Ammon's horn (tissue), 1 donor: ENCODE results near the gene ADGRL3.

Experiments used
- DNase-seq: peaks from one replicate; pipeline ENCODE4 v3.0.0-alpha.2; 2016; ENCODE audit warnings: low spot score

ADGRL3 gene

DNA sequence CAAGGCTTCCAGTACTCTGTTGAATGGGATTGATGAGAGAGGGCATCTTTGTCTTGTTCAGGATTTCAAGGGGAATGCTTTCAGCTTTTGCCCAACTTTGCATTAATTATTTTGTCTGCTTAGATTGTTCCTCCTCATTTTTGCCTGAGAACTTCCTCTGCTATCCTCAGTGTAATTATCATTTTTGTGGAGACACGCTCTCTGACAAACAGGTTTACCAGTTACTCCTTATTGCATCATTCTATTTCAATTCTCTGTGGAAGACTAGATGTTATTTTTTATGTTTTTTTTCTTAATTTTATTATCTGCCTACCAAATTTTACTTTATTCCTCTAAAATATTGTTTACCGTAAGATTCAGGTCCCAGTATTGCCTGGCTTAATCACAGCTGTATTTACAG, 349.2 kb downstream of the ADGRL3 start:
- DNase-seq = no peak

DNA sequence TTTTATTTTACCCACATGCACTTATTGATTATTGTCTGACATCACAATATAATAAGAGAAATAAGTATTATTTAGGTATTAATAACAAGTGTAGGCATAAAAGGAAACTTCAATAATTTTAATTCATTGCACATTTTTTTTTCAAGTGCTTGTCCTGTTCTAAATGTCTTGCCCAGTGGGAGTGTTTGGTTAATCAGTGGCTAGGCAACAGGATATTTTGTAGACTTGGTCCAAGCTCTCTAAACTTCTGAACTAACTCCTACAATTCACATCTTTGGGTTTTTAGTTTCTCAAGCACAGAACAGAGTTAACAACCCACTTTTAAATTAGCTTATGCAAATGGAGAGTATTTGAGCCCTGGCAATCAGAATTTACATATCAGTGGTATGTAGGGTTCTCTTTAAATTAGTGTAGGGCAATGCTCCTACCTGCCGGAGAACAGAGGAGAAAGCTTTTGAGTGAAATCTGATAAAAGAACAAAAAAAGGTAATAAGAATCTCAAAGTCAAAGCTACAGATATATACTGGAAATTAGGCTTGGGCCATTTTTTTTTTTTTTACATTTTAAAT, 353.5 kb downstream of the ADGRL3 start:
- DNase-seq = no peak

DNA sequence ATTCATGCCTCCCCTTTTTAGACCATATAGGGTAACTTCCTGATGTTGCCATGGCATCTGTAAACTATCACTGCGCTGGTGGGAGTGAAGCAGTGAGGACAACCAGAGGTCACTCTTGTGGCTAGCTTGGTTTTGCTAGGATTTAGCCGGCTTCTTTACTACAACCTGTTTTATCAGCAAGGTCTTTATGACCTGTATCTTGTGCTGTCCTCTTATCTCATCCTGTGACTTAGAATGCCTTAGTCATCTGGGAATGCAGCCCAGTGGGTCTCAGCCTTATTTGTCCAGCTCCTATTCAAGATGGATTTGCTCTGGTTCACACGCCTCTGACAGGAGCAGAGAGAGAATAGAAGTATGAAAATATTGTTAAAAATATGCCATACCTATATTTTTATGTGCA, 355.7 kb downstream of the ADGRL3 start:
- DNase-seq = no peak

DNA sequence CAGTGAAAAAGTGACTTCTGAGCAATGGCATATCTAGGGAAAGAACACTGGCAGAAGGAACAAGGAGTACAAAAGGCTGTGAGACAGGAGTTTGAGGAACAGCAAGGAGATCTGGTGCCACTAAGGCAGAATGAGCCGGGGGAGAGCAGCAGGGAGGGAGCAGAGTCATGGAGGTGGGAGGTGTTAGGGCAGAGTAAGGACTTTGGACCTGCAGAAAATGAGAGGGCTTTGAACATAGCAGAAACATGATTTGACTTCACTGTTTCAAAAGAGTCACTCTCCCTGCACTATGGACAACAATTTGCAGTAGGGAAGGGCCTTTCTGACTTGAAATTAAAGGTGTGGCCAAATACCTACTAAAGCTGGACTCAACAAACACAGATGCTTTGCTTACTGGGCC, 356.2 kb downstream of the ADGRL3 start:
- DNase-seq = no peak

DNA sequence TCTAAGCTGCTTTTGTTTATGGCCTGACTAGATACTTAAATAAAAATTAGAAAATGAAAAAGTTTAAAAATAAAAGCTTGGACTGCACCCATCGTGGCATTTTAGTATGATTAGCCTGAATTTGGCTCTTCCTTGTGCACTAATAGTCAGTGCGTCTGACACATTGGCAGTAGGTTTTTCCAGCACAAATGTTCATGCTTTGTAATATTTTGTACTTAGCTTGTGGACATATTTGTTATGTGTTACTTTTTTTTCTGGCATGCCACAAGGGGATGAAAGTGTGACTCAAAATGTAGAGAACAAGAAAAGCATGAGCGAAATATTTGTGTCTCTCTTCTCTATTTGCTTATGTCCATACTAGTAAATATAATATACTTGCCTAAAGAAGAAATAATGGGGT, 359.3 kb downstream of the ADGRL3 start:
- peak; percentile 28 for DNase-seq

DNA sequence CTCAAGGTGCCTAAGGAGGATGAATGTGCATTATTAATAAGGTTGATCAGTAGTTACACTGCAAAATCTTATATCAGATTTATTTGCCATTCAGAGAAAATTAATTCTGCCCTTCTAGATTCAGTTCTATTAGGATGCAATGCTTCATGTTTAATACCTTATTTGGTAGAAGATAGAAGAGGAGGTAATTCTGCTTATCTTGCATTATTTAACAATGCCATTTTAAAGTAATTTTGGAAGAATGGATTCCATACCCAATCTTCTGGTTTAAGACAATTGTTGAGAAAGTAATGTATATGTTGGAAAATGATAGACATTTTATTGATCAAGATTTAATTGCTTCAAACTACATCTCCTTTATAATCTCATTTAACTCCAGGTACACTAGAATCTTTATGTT, 360.9 kb downstream of the ADGRL3 start:
- DNase-seq = no peak

DNA sequence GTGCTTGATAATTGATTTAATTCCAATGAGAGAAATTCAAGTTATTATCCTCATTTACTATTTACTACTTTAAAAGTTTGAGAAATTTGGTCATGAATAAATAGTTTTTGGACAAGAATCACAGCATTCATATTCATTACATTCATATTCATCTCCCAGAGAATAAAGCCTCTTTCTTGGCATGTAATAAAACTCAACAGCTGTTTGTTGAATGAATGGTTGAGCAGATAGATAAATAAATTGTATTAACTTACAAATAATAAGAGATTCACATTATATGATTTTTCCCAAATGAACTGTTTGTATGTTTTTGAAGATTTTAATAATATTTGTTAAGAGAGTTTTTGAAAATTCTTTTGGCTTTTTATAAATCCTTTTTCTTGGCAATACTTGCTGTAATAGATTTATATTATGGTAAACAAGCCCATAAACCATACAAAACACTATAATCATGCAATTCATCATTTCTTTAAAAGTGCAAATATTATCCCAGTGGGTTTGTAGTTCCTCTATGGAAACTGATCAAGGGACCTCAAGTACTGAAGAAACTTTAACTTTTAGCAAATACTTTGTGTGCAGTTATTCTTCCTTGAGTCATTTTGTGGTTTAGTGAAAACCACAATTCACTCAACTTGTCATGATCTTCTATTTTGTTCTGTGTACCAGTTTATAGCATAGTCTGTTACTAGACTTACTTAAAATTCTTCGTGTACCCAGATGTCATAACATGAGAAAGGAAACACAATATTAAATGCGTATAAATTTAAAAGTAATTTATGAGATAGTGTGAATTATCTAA, 371.8 kb downstream of the ADGRL3 start:
- no peak for DNase-seq

DNA sequence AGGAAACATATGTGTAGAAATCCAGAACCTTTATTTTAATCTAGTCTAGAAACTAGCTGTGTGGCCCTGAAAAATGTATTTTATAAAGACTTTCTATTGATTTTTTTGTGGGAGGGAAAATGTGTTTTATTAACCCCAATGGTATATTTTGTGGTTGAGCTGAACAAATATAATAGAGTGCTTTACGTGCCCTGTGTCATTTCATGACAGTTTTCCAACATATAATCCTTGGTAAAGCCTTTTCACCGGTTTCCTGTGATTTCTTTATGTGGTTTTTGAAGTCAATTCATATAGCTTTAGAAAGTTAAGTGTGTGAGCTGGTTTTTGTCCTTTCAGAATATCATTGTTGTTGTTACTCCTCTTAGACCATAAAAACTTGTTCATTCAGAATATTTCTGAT, 375.7 kb downstream of the ADGRL3 start:
- DNase-seq = no peak

DNA sequence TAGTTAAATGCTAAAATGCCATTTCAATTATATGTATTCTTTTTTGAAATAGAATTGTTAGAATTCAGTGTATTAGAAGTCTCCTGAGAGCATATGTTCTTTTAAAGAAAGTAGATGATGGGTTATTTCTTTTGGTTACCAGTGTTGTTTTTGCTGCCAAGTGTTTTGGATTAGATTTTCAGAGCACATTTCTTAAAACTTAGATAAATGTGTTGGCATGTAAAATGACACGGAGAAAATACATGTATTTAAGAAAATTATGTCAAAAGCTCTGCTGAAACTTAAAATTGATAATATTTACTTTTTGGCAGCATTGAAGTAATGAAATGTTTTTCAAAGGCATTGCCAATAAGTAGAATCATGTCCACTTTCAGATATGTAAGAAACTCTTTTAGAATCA, 379.7 kb downstream of the ADGRL3 start:
- no peak for DNase-seq

DNA sequence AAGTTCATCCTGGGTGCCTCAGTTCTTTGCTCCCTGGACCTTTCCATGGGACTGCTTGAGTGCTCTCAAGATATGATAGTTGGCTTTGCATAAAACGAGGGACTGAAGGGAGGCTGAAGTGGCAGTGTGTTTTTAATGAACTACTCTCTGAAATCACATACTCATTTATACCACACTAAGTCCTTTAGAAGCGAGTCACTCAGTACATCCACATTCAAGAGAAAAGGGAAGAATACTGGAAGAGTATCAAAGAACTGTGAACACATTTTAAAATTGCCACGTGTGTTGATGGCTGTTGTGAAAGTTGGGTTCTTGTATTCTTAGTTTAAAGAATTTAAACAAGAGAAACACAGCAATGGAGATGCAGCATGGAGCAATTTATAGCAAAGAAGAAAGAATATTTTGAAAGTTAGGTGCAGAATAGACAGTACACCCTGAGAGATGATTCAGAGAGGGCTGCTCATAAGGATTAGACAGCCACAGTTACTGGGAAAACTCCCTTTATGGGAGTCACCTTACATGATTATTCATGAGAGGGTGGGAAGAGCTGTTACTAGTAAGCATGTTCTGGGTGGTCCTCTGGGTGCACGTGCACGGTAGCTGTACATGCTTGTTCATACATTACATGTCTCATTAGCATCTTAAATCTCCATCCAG, 380.7 kb downstream of the ADGRL3 start:
- DNase-seq = no peak

DNA sequence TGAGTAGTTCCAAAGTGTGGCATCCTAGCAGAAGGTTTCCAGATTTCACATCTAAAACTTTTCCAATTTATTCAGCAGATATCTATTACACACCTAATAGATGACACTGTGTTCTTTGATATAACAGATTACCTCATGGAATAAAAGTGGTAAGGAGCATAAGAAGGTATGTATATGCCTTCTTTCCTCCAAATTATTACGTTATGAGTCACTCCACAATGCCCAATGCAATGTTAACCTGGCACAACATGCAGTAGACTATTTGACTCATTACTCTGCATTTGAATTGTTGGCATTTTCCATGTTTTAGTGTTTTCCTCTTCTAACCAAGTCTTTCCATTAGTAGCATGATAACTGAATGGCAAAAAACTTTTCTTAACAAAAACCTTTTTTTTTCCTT, 383.6 kb downstream of the ADGRL3 start:
- no peak for DNase-seq

DNA sequence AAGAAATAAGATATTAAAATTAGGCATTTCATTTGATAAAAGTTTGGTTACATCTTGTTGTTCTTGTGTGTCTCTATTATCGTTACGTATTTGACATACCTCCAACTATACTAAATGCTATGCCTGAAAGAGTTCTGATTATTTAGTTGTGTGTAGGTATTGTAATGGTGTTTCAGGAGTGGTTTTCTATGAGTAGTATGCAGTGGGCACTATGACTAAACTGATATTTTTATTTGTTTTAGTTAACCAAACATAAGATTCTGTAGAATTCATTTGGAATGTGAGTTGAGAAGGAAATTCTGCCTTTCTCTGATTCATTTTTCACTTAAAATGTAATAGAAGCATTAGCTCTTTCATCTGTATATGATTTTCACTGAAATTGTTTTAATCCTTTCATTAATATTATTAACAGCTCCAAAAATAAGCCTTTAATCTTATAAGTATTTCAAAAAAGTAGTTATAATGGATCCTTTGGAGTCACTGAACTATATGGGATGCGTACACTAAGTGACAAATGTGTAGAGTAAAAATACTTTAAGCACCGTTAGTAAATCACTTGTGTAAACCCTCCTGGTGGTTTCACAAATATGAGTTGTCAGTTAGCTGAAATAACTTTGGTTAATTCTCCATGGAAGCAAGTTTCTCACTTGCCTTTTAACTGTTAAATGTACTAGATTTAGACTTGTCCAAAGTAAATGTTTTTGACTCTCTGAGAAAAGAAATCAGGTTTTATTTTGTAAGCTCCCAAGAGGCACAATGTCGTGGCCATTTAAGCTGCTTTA, 388.7 kb downstream of the ADGRL3 start:
- DNase-seq = no peak

DNA sequence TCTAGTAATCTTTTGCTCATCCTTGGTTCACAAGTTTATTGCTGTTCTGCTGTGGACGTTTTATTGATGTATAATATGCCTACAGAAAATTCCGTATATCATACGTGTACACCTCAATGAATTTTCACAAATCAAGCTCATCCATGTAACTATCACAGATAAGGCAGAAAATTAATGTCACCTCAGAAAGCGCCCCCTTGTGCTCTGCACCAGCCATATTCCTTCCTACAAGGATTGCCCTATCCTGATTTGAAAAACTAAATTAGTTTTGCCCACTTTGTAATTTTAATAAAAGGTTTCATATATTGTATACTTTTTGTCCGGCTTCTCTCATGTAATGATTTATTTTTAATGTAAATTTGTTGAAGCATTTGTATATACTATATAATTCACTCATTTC, 390.8 kb downstream of the ADGRL3 start:
- no peak for DNase-seq

DNA sequence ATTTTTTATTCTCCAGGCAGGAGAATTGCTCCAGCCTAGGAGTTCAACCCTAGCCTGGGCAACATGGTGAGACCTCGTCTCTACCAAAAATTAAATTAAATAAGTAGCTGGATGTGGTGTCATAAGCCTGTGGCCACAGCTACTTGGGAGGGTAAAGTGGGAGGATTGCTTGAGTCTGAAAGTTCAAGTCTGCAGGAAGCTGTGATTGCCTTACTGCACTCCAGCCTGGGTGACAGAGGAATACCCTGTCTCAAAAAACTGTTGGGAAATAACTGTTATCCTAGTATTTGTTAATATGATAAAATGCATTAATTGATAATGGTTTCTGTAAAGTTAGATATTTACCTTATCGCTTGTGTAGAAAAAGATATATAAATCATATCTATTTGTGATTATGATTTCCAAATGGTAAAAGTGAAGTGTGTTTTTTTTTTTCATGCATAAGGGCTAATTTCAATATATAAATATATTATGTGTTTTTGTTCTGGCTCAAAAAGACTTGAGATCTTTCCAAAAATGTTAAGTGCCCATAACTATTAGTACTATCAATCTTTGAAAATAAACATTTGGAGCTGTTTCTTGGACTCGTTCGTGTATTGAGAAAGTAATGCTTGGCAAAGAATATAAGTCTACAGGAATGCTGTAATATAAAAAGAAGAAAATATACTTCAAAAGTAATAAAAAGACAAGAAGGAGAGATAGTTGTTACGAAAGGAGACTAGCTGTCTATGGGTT, 396.6 kb downstream of the ADGRL3 start:
- DNase-seq = no peak

DNA sequence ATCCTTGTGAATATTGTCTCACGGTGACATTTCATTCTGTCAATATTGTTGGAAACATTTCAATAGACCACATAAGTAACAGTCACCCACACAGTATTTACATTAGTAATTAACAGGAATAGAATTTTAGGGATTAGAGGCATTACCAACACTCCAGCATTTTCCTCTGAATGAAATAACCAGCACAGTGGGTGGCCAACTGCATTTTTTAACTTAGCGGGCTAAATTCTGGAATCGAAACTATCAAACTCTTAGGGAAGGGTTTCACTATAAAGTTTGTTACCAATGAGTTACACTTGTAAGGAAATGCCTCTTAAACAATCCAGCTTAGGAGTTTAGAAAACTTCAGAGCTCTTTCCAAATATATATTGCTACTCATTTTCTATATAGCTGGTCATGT, 403.0 kb downstream of the ADGRL3 start:
- DNase-seq = no peak

DNA sequence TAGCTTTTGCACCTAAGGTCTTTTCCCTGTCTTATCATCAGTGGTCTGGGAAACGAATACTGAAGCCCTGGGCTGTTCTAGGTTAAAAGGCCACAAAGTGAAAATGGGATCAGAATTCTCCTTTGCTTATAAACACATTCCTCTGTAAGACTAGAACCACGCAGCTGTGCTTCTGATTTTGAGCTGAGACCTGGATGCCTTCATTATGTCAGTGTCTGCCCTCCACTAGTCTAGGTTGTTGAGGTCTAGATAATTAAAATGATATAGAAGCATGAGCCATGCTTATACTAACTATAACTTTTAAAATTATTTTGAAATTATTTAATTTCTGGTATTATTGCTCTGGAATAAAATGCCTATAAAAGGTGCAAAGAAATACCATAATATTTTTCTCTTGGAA, 403.9 kb downstream of the ADGRL3 start:
- DNase-seq = no peak

DNA sequence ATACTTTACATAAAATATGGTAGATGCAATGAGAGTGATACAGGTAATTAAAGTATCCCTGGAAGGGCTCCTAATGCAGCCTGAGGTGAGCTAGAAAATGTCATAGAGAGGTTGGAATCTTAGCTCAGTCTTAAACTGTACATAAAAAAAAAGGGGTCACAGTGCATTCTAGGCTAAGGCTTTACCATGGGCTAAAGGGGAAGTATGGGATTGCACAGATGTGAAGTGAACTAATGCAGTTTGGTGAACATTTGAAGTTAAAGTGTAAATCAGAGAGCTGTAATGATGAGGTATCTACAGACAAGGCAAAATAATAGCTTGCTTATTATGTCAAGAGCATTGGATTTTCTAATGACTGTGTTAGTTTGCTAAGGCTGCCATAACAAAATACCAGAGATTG, 405.9 kb downstream of the ADGRL3 start:
- no peak for DNase-seq

DNA sequence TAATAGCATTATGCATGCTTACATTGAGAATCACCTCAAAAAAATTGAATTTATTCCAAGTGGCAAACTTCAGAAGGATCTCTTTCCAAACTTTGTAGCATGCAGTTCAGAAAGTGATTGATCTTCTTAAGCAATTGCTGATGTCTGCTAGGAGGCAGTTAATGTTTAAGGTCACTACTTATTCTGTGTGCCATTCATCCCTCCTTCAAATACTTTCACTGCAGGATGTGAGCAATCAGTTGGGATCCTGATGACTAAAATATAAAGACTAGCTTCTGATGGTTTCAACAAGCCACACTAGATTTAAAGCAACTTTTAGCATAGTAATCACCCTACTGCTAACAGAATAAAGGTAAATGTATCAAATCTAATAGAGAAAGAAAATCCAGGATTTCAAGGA, 414.1 kb downstream of the ADGRL3 start:
- no peak for DNase-seq

DNA sequence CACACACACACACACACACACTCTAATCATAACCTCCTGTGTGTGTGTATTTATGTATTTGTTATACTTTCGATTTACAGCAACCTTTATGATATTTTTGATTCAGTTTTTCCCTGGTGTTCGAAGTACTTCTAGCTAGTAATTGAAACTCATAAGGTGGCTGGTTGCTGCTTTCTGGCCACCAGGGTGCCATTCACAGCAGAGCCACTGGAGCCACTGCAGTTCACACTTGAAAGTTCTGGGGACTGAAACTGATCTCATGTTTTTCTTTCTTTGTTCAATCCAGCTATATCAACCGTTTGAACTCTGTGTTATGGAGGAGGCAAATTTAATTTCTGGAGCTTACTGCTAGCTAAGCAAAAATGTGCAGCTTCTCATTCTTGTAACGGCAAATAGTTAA, 419.4 kb downstream of the ADGRL3 start:
- DNase-seq = no peak

DNA sequence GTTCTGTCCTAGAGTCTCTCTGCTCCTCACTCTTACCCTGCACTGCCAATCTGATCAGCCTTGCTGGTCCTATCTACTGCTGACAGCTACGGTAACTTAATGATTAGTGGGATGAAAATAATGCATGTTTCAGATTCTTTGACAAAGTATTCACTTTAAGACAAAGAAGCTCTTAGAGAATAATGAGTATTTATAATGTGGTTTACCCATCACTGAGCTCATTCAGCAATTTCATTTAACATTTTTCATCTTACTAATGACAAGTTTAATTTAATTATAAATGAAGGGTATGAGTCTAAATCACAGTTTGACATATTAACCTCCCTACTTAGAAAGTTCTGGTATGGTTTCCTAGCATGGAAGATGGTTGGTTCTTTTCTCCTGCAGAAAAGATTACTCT, 428.2 kb downstream of the ADGRL3 start:
- DNase-seq = no peak

DNA sequence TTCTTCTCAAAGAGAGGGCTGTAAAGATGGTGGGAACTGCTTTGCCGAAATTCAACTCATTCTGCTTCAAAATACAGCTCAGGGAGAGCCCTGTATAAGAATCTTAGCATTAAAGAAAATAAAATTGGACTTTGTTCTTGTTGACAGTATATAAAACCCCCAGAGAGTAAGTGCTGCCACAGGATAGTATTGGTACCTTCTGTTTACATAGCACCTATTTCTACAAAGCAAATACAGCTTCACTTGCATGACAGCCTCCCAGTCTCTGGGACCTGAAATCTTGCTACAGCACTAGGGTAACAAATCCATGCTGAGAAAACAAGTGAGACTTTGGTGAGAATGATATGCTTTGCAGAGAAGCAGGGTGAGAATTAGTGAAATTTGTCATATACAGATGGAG, 428.6 kb downstream of the ADGRL3 start:
- DNase-seq = no peak

DNA sequence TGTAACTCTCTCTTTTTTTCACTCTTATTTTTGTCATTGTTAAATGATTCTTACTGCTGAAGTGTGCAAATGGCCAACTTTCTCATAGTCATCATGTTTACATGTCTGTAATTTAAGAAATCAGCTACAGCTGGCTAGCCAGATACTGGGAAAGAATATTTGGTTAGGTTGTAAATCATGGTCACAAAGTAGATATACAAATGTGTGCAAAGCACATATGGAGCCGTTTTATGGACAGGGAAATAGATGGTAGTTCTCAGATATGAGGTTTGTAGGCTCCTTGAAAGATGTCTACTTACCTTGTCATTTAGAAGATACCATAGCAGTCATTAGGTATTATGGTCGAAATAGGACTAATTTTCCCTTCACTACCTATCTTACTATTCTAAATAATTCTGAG, 430.4 kb downstream of the ADGRL3 start:
- DNase-seq = no peak
